IMR-90 (cell line): ENCODE measurements around the gene KCNN3. TPM values are rescaled to one million over a fixed set of nuclear protein-coding genes. Genes with fewer than 3 reads are reported as not detected.

Source experiments
- ATAC-seq: fragments of 200-7000 bp; cut with Tn5 transposase; 2 replicates; pipeline ENCODE4 v1.9.1; 2020; ENCODE audit warnings: low read depth, mild to moderate bottlenecking, moderate library complexity
- BruUV-seq: library from RNA; stranded (reverse); fragments of 400-500 nt; replicated peaks from 2 replicates; lab custom pipeline; 2021; lab: Mats Ljungman, UMichigan
- CTCF ChIA-PET: fragments of 300-600 bp; formaldehyde crosslinking; extraction: SDS; loops from one replicate; lab custom pipeline; 2021; ENCODE audit warnings: antibody characterized with exemption; lab: Yijun Ruan, JAX
- POLR2A ChIA-PET: fragments of 300-600 bp; sonication (Branson Sonifier 250); formaldehyde crosslinking; loops from one replicate; lab custom pipeline; 2022; ENCODE audit warnings: antibody characterized with exemption; ENCODE audit not compliant: unreplicated experiment; lab: Charles Lee
- DNase-seq: peaks from one replicate; pipeline ENCODE4 v3.0.0; 2013
- H2AFZ ChIP-seq: replicated peaks from 2 replicates; pipeline ENCODE3; 2013; ENCODE audit warnings: low read length, mild to moderate bottlenecking; ENCODE audit not compliant: poor library complexity
- H2AK5ac ChIP-seq: 2 replicates; pipeline ENCODE4 v1.6.1; 2013; ENCODE audit warnings: low read depth, low read length, inconsistent platforms
- H2AK9ac ChIP-seq: replicated peaks from 2 replicates; pipeline ENCODE3; 2013; ENCODE audit warnings: mild to moderate bottlenecking, low read depth, low read length, moderate library complexity; ENCODE audit not compliant: poor library complexity
- H2BK120ac ChIP-seq: 2 replicates; pipeline ENCODE4 v1.6.1; 2013; ENCODE audit warnings: low read depth, low read length, inconsistent platforms
- H2BK15ac ChIP-seq: 3 replicates; pipeline ENCODE4 v1.6.1; 2013; ENCODE audit warnings: low read depth, low read length, inconsistent platforms
- H2BK20ac ChIP-seq: 2 replicates; pipeline ENCODE4 v1.6.1; 2013; ENCODE audit warnings: low read depth, mild to moderate bottlenecking, inconsistent platforms, low read length, moderate library complexity
- H2BK5ac ChIP-seq: 2 replicates; pipeline ENCODE4 v1.6.1; 2013; ENCODE audit warnings: mild to moderate bottlenecking, low read depth, low read length, inconsistent platforms; ENCODE audit not compliant: poor library complexity, severe bottlenecking
- H3K14ac ChIP-seq: replicated peaks from 2 replicates; pipeline ENCODE4 v1.6.1; 2013; ENCODE audit warnings: low read depth, low read length, inconsistent platforms
- H3K18ac ChIP-seq: 2 replicates; pipeline ENCODE4 v1.6.1; 2013; ENCODE audit warnings: low read depth, low read length, control low read depth
- H3K23ac ChIP-seq: 2 replicates; pipeline ENCODE4 v1.6.1; 2013; ENCODE audit warnings: low read depth, low read length, inconsistent platforms
- H3K27ac ChIP-seq: 2 replicates; pipeline ENCODE4 v1.5.1; 2013; ENCODE audit warnings: mild to moderate bottlenecking, control low read depth, low read length; ENCODE audit not compliant: insufficient read depth
- H3K27me3 ChIP-seq: 2 replicates; pipeline ENCODE4 v1.6.1; 2013; ENCODE audit warnings: low read length; ENCODE audit not compliant: control insufficient read depth, insufficient read depth
- H3K36me3 ChIP-seq: 2 replicates; pipeline ENCODE4 v1.6.1; 2013; ENCODE audit warnings: low read length, mixed read lengths; ENCODE audit not compliant: control insufficient read depth, insufficient read depth
- H3K4ac ChIP-seq: 2 replicates; pipeline ENCODE4 v1.6.1; 2013; ENCODE audit warnings: low read depth, low read length, inconsistent platforms
- H3K4me1 ChIP-seq: 2 replicates; pipeline ENCODE4 v1.6.1; 2013; ENCODE audit warnings: low read length, mixed read lengths; ENCODE audit not compliant: control insufficient read depth, insufficient read depth
- H3K4me2 ChIP-seq: 2 replicates; pipeline ENCODE4 v1.6.1; 2013; ENCODE audit warnings: low read depth, mild to moderate bottlenecking, control low read depth, low read length, moderate library complexity
- H3K4me3 ChIP-seq: 2 replicates; pipeline ENCODE4 v1.5.1; 2013; ENCODE audit warnings: low read depth, mild to moderate bottlenecking, control low read depth, low read length, moderate library complexity; ENCODE audit not compliant: insufficient read depth
- H3K56ac ChIP-seq: 2 replicates; pipeline ENCODE4 v1.6.1; 2013; ENCODE audit warnings: low read length, inconsistent platforms; ENCODE audit not compliant: insufficient read depth; ENCODE audit errors: extremely low read depth
- H3K79me1 ChIP-seq, 2 experiments: 2 replicates each; pipeline ENCODE4 v1.6.1; 2013; ENCODE audit warnings: low read length in 2 of 2, inconsistent platforms in 1 of 2, low read depth in 1 of 2
- H3K9ac ChIP-seq: 2 replicates; pipeline ENCODE4 v1.6.1; 2013; ENCODE audit warnings: low read depth, low read length, control low read depth
- H3K9me1 ChIP-seq: 2 replicates; pipeline ENCODE4 v1.6.1; 2013; ENCODE audit warnings: low read length, inconsistent platforms; ENCODE audit not compliant: insufficient read depth
- H3K9me3 ChIP-seq: 2 replicates; pipeline ENCODE4 v1.6.1; 2013; ENCODE audit warnings: low read length; ENCODE audit not compliant: control insufficient read depth, insufficient read depth
- H4K20me1 ChIP-seq: 2 replicates; pipeline ENCODE4 v1.6.1; 2013; ENCODE audit warnings: low read length, inconsistent platforms; ENCODE audit not compliant: insufficient read depth
- H4K5ac ChIP-seq: 2 replicates; pipeline ENCODE4 v1.6.1; 2013; ENCODE audit warnings: mild to moderate bottlenecking, low read depth, low read length, control low read depth
- H4K8ac ChIP-seq, 2 experiments: 2 replicates each; pipeline ENCODE4 v1.6.1; 2013; ENCODE audit warnings: low read depth in 2 of 2, low read length in 2 of 2, control low read depth in 1 of 2, inconsistent platforms in 1 of 2
- H4K91ac ChIP-seq: 2 replicates; pipeline ENCODE4 v1.6.1; 2013; ENCODE audit warnings: low read depth, low read length, inconsistent platforms; ENCODE audit not compliant: insufficient read depth
- BHLHE40 ChIP-seq: fragments of 150-350 bp; IDR thresholded peaks from 2 replicates; pipeline ENCODE4 v1.6.1; 2016; ENCODE audit warnings: mild to moderate bottlenecking, low read depth, low read length
- CEBPB ChIP-seq: IDR thresholded peaks from 2 replicates; pipeline ENCODE4 v1.6.1; 2012; ENCODE audit warnings: low read depth, low read length, improper control_type of control experiment
- CHD1 ChIP-seq: IDR thresholded peaks from 2 replicates; pipeline ENCODE4 v1.6.1; 2012; ENCODE audit warnings: low read depth, low read length, improper control_type of control experiment
- CTCF ChIP-seq: conservative IDR thresholded peaks from 2 replicates; pipeline ENCODE4 v1.5.1; 2012; ENCODE audit warnings: mild to moderate bottlenecking, low read depth, low read length, improper control_type of control experiment
- ELK1 ChIP-seq: fragments of 150-350 bp; IDR thresholded peaks from 2 replicates; pipeline ENCODE4 v1.6.1; 2016; ENCODE audit warnings: low read depth, mild to moderate bottlenecking, low read length, moderate library complexity, borderline replicate concordance
- FOS ChIP-seq: fragments of 150-350 bp; IDR thresholded peaks from 2 replicates; pipeline ENCODE4 v1.6.1; 2016; ENCODE audit warnings: low read depth, low read length
- MAFK ChIP-seq: IDR thresholded peaks from 2 replicates; pipeline ENCODE4 v1.6.1; 2012; ENCODE audit warnings: low read depth, low read length, improper control_type of control experiment
- MAZ ChIP-seq: IDR thresholded peaks from 2 replicates; pipeline ENCODE4 v1.6.1; 2012; ENCODE audit warnings: low read depth, mild to moderate bottlenecking, low read length, improper control_type of control experiment, moderate library complexity, borderline replicate concordance
- MXI1 ChIP-seq: IDR thresholded peaks from 2 replicates; pipeline ENCODE4 v1.6.1; 2012; ENCODE audit warnings: low read depth, mild to moderate bottlenecking, low read length, moderate library complexity, borderline replicate concordance
- NFE2L2 ChIP-seq: fragments of 150-350 bp; IDR thresholded peaks from 2 replicates; pipeline ENCODE4 v1.6.1; 2016; ENCODE audit warnings: low read depth, mild to moderate bottlenecking, low read length
- POLR2A ChIP-seq: IDR thresholded peaks from 2 replicates; pipeline ENCODE4 v1.6.1; 2012; ENCODE audit warnings: mild to moderate bottlenecking, low read depth, low read length
- RAD21 ChIP-seq: IDR thresholded peaks from 2 replicates; pipeline ENCODE4 v1.6.1; 2012; ENCODE audit warnings: low read length, improper control_type of control experiment
- RCOR1 ChIP-seq: IDR thresholded peaks from 2 replicates; pipeline ENCODE4 v1.6.1; 2012; ENCODE audit warnings: mild to moderate bottlenecking, low read length, improper control_type of control experiment; ENCODE audit not compliant: insufficient replicate concordance
- RFX5 ChIP-seq: IDR thresholded peaks from 2 replicates; pipeline ENCODE4 v1.8.0; 2012; ENCODE audit warnings: low read depth, mild to moderate bottlenecking, low read length, moderate library complexity
- SMC3 ChIP-seq: fragments of 150-350 bp; IDR thresholded peaks from 2 replicates; pipeline ENCODE4 v1.6.1; 2016; ENCODE audit warnings: low read depth, mild to moderate bottlenecking, antibody characterized with exemption, low read length, moderate library complexity
- USF2 ChIP-seq: fragments of 150-350 bp; IDR thresholded peaks from 2 replicates; pipeline ENCODE4 v1.6.1; 2017; ENCODE audit warnings: mild to moderate bottlenecking, antibody characterized with exemption, low read length, low read depth
- whole genome bisulfite sequencing, 2 experiments: methylation state at CpG; one replicate each; pipeline versions ENCODE4 v1.1.5 to v1.1.7; 2013; ENCODE audit warnings: missing lambda C conversion rate in 2 of 2; ENCODE audit not compliant: insufficient read length in 1 of 2; ENCODE audit errors: extremely low coverage in 2 of 2; 5-methylcytosine and 5-hydroxymethylcytosine counted together
- dilution Hi-C: fragments of 300-500 bp; cut with HindIII; formaldehyde crosslinking; loops from one replicate; pipeline ENCODE4 v1.14.3; 2018; ENCODE audit warnings: low sequenced_read_pairs; ENCODE audit not compliant: unreplicated experiment
- in situ Hi-C: fragments of 300-500 bp; cut with MboI; formaldehyde crosslinking; loops from 3 replicates; pipeline ENCODE4 v1.14.3; 2019; ENCODE audit warnings: low sequenced_read_pairs, inconsistent platforms, mixed read lengths
- intact Hi-C: fragments of 100-400 bp; cut with micrococcal nuclease; formaldehyde crosslinking; loops from 2 replicates; pipeline ENCODE4 v1.10.0; 2022
- polyA plus RNA-seq, 3 experiments: library from polyadenylated mRNA; depleted of rRNA; stranded (reverse); fragments of >200 nt; gene quantifications; 2 replicates each; pipeline ENCODE4 v1.2.3, GENCODE V29; 2012; ENCODE audit warnings: low replicate concordance in 1 of 3
- total RNA-seq: library from RNA; depleted of rRNA; stranded (reverse); fragments of >200 nt; gene quantifications from 2 replicates; pipeline ENCODE4 v1.2.3, GENCODE V29; 2012

Gene KCNN3
- total and polyA plus RNA-seq, 2 of the 4 experiments (the other 2 are of a cell fraction), result 0.02 TPM; not detected in 1

- Histone ChIP-seq H2AFZ (no peak overlapping the region), H2AK5ac (no peak overlapping the region), H4K20me1 (no peaks in the 10 kb centered on the region), H3K27ac (no peak overlapping the region), H2BK20ac (no peak overlapping the region), H3K14ac (no peak overlapping the region), H3K36me3 (no peaks in the 10 kb centered on the region), H3K4ac (no peak overlapping the region), H3K79me1 (no peaks in the 10 kb centered on the region), H3K9ac (no peak overlapping the region), H4K5ac (no peak overlapping the region), H2AK9ac (no peak overlapping the region), H4K8ac (no peak overlapping the region), H2BK15ac (no peak overlapping the region), H3K9me3 (no peaks in the 10 kb centered on the region), H3K4me2 (no peak overlapping the region), H3K18ac (no peak overlapping the region), H2BK5ac (no peak overlapping the region), H4K91ac (no peak overlapping the region), H3K4me3 (no peak overlapping the region), H3K27me3 (peaks cover 92% of the 10 kb centered on the region), H3K4me1 (no peaks in the 10 kb centered on the region; the same call in 1 of the 2 replicates), H3K23ac (no peak overlapping the region), H3K9me1 (no peaks in the 10 kb centered on the region), H2BK120ac (no peak overlapping the region), H3K56ac (no peak overlapping the region)
- TF ChIP-seq FOS (no peak), RCOR1 (no peak), MXI1 (no peak), NFE2L2 (no peak), USF2 (no peak), MAFK (no peak), POLR2A (no peak), CEBPB (no peak), RAD21 (peak; percentile 49), CTCF (peak; percentile 25; the same call in 1 of the 2 replicates), CHD1 (no peak), MAZ (no peak), SMC3 (peak; percentile 34), RFX5 (no peak), ELK1 (no peak), BHLHE40 (no peak)
- intact Hi-C loops (no loop called here), dilution Hi-C loops (no loop called here), in situ Hi-C loops (no loop called here)
- no TSS peak for BruUV-seq
- ATAC-seq (no peak), DNase-seq (peak; percentile 23)
- WGBS, 2 experiments, result 48% methylated on average over 5 of the region's 8 CpGs; no CpG with 5 or more reads in 1 of the 2 experiments
- ChIA-PET CTCF (interaction anchor here (1.8 kb wide), 1 partner anchor 11 kb away, joined by 4 read pairs; no protein-coding TSS in a partner anchor), POLR2A (no interaction called here)
These were observed 120.9 kb downstream of the KCNN3 start for GRCh38 chr1:154749078-154749760.
